Measurements from ENCODE around the gene ESR1.

The ESR1 gene

DNA sequence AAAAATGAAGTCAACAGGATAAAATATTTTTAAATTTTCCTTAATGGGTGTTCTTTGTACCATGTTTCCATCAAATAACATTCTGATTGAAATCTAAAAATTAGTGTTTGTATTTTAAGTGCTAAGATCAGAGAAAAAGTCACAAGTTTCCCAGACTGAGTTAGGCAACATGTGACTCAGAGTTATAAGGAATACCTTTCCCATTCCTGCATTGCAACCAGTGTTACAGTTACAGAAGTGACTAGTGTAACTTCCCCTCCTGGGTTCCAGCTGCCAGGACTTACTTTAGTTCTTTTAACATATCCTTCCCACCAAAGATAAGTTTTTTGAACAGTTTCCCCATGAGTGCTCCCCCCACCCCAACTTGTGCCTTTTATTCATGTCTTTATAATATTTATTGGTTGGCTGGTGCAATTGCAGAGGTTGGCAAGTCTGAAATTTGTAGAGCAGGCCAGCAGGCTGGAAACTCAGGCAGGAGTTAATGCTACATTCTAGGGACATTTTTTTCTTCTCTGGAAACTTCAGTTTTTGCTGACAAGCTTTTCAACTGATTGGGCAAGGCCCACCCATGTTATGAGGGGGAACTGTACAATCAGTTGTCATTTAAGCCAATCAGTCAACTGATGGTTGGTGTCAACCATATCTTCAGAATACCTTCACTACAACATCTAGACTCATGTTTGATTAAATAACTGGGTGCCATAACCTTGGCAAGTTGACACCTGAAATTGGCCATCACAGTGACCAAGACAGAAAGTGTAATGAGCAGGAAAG is 22.9 kb upstream of the ESR1 start:
- Histone ChIP-seq H2BK5ac (ENCODE audit: low read length) (no peak overlapping the region), H4K5ac (ENCODE audit: low read length) (no peak overlapping the region), H3K23ac (ENCODE audit: low read length) (no peak overlapping the region), H4K8ac (ENCODE audit: low read depth, low read length) (no peak overlapping the region), H2BK120ac (ENCODE audit: low read depth, low read length) (no peak overlapping the region), H3K4me1 (ENCODE audit: control insufficient read depth, low read depth, low read length) (no peaks in the 10 kb centered on the region), H3K56ac (ENCODE audit: low read length) (no peak overlapping the region), H3K9ac (ENCODE audit: low read length) (no peak overlapping the region), H3K36me3 (ENCODE audit: control insufficient read depth, insufficient read depth, low read length) (no peaks in the 10 kb centered on the region), H3K4ac (ENCODE audit: low read depth, low read length) (no peak overlapping the region), H2AK5ac (ENCODE audit: low read length) (no peak overlapping the region), H3K4me2 (ENCODE audit: low read length) (no peak overlapping the region), H3K27ac (ENCODE audit: low read depth, low read length) (no peak overlapping the region), H3K79me1 (ENCODE audit: low read length) (no peaks in the 10 kb centered on the region), H3K79me2 (ENCODE audit: control insufficient read depth, insufficient read depth, low read length) (no peaks in the 10 kb centered on the region), H3K27me3 (ENCODE audit: insufficient read depth, low read length, poor library complexity) (no peaks in the 10 kb centered on the region), H3K18ac (ENCODE audit: low read length) (no peak overlapping the region), H3K4me3 (ENCODE audit: low read length) (no peak overlapping the region), H2BK15ac (replicated peaks; ENCODE audit: low read depth) (no peak overlapping the region)
- no peak for DNase-seq

DNA sequence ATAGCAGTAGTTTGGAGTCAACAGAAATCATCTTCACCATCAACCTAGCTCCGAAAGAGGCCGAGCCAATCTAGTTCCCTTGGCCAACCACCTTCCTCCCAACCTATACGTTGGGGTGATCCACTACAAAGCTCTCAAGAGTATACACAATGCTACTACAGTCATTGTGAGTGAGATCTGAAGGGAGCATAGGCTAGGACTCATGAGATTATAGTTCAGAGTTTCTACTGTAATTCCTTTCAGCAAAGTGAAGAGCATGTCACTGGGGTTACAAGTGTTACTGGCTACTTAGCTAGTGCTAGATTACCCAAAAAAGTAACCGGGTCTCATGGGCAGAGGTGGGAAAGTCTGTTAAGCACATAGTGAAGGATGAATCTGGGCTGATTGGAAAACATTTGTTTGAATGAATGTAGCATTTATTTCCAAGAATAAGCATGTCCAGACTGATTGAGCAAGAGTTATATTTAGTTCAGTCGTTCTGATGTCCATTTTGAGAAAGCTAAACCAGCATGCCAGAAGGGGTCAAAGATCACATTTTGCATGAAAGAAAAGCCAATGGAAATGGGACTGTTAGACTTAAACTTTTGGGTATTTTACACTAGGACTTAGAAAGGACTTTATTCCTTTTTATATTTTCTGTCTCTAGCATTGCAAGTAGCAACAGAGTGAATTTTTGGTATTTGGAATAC is 10.5 kb upstream of the ESR1 start:
- Histone ChIP-seq H3K27ac (ENCODE audit: low read depth, low read length) (no peak overlapping the region), H2BK15ac (replicated peaks; ENCODE audit: low read depth) (no peak overlapping the region), H3K4me1 (ENCODE audit: control insufficient read depth, low read depth, low read length) (no peaks in the 10 kb centered on the region), H3K18ac (ENCODE audit: low read length) (no peak overlapping the region), H3K4me2 (ENCODE audit: low read length) (no peak overlapping the region), H3K9ac (ENCODE audit: low read length) (no peak overlapping the region), H3K4me3 (ENCODE audit: low read length) (no peak overlapping the region), H3K27me3 (ENCODE audit: insufficient read depth, low read length, poor library complexity) (no peaks in the 10 kb centered on the region), H2BK5ac (ENCODE audit: low read length) (no peak overlapping the region), H3K23ac (ENCODE audit: low read length) (no peak overlapping the region), H3K56ac (ENCODE audit: low read length) (no peak overlapping the region), H2AK5ac (ENCODE audit: low read length) (no peak overlapping the region), H3K79me1 (ENCODE audit: low read length) (no peaks in the 10 kb centered on the region), H3K4ac (ENCODE audit: low read depth, low read length) (no peak overlapping the region), H2BK120ac (ENCODE audit: low read depth, low read length) (no peak overlapping the region), H4K5ac (ENCODE audit: low read length) (no peak overlapping the region), H3K36me3 (ENCODE audit: control insufficient read depth, insufficient read depth, low read length) (no peaks in the 10 kb centered on the region), H3K79me2 (ENCODE audit: control insufficient read depth, insufficient read depth, low read length) (no peaks in the 10 kb centered on the region), H4K8ac (ENCODE audit: low read depth, low read length) (no peak overlapping the region)
- DNase-seq, result no peak
- WGBS (ENCODE audit: extremely low coverage, insufficient coverage, low lambda C conversion rate), result no CpG with 5 or more reads among the region's 5 CpGs

DNA sequence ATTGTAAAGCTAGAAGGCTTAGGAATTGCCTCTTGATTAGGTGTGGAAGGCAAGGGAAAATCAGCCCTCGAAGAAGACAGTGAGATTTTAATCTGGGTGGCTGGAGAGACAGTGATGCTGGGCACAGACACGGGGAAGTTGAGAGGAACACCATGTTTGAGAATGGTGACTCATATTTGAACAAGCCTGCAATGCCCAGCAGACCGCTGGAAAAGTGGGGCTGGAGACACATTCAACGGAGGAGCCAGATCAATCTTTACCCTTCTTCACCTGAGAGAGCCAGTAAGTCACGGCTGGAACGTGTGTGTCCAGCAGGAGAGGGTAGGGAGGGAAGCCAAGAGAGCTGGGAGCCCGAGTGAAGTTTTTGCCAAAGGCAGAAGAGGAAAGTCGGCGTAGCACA is 3.7 kb upstream of the ESR1 start:
- no peaks in the 10 kb centered on the region for H3K79me2 ChIP-seq (ENCODE audit: control insufficient read depth, insufficient read depth, low read length)
- WGBS (ENCODE audit: extremely low coverage, insufficient coverage, low lambda C conversion rate), result no CpG with 5 or more reads among the region's 9 CpGs
- no peaks in the 10 kb centered on the region for H3K4me1 ChIP-seq (ENCODE audit: control insufficient read depth, low read depth, low read length)
- no peak overlapping the region for H2AK5ac ChIP-seq (ENCODE audit: low read length)
- no peak overlapping the region for H3K56ac ChIP-seq (ENCODE audit: low read length)
- H4K8ac ChIP-seq (ENCODE audit: low read depth, low read length), result no peak overlapping the region
- H3K27ac ChIP-seq (ENCODE audit: low read depth, low read length), result no peak overlapping the region
- no peak for DNase-seq
- no peak overlapping the region for H3K4me2 ChIP-seq (ENCODE audit: low read length)
- no peak overlapping the region for H3K4ac ChIP-seq (ENCODE audit: low read depth, low read length)
- no peak overlapping the region for H2BK15ac ChIP-seq (replicated peaks; ENCODE audit: low read depth)
- no peak overlapping the region for H3K9ac ChIP-seq (ENCODE audit: low read length)
- no peak overlapping the region for H2BK120ac ChIP-seq (ENCODE audit: low read depth, low read length)
- no peak overlapping the region for H3K18ac ChIP-seq (ENCODE audit: low read length)
- H3K4me3 ChIP-seq (ENCODE audit: low read length), result no peak overlapping the region
- H3K23ac ChIP-seq (ENCODE audit: low read length), result no peak overlapping the region
- H4K5ac ChIP-seq (ENCODE audit: low read length), result no peak overlapping the region
- H3K79me1 ChIP-seq (ENCODE audit: low read length), result no peaks in the 10 kb centered on the region
- peaks cover 21% of the 10 kb centered on the region for H3K27me3 ChIP-seq (ENCODE audit: insufficient read depth, low read length, poor library complexity)
- H3K36me3 ChIP-seq (ENCODE audit: control insufficient read depth, insufficient read depth, low read length), result no peaks in the 10 kb centered on the region
- no peak overlapping the region for H2BK5ac ChIP-seq (ENCODE audit: low read length)

DNA sequence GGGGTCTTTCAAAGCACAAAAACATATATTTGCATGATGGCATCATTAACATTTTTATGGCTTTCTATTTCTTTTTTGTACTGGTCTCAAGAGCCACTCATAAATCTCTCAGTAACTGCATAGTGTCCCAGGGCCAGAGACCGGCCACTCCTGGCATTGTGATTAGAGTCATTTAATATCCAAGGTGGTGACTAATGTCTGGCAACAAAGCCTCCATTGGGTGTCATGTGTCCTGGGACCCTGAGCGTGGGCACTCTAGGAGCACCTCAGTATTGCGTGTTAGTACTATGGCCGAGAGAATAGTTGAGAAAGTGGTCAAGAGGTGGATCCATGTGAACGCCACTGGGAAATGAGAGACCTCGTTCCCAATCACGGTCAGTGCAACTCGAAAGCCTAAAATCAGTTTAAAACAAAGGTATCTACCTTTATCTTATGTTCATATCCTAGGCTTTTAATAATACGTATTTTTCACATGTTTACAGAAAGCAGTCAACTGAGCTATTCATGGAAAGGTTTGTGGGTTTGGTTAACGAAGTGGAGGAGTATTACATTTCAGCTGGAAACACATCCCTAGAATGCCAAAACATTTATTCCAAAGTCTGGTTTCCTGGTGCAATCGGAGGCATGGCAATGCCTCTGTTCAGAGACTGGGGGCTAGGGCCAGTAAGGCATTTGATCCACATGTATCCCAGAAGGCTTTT is 2.7 kb upstream of the ESR1 start:
- no peaks in the 10 kb centered on the region for H3K79me1 ChIP-seq (ENCODE audit: low read length)
- H2AK5ac ChIP-seq (ENCODE audit: low read length), result no peak overlapping the region
- no peak overlapping the region for H4K8ac ChIP-seq (ENCODE audit: low read depth, low read length)
- peaks cover 30% of the 10 kb centered on the region for H3K27me3 ChIP-seq (ENCODE audit: insufficient read depth, low read length, poor library complexity)
- H3K4me1 ChIP-seq (ENCODE audit: control insufficient read depth, low read depth, low read length), result no peaks in the 10 kb centered on the region
- H3K4ac ChIP-seq (ENCODE audit: low read depth, low read length), result no peak overlapping the region
- no peaks in the 10 kb centered on the region for H3K36me3 ChIP-seq (ENCODE audit: control insufficient read depth, insufficient read depth, low read length)
- no peak overlapping the region for H3K9ac ChIP-seq (ENCODE audit: low read length)
- H3K4me2 ChIP-seq (ENCODE audit: low read length), result no peak overlapping the region
- no peak overlapping the region for H4K5ac ChIP-seq (ENCODE audit: low read length)
- no peaks in the 10 kb centered on the region for H3K79me2 ChIP-seq (ENCODE audit: control insufficient read depth, insufficient read depth, low read length)
- no peak overlapping the region for H3K18ac ChIP-seq (ENCODE audit: low read length)
- H2BK15ac ChIP-seq (replicated peaks; ENCODE audit: low read depth), result no peak overlapping the region
- no CpG with 5 or more reads among the region's 11 CpGs for WGBS (ENCODE audit: extremely low coverage, insufficient coverage, low lambda C conversion rate)
- H3K27ac ChIP-seq (ENCODE audit: low read depth, low read length), result no peak overlapping the region
- no peak overlapping the region for H2BK120ac ChIP-seq (ENCODE audit: low read depth, low read length)
- DNase-seq, result no peak
- no peak overlapping the region for H3K56ac ChIP-seq (ENCODE audit: low read length)
- no peak overlapping the region for H3K4me3 ChIP-seq (ENCODE audit: low read length)
- no peak overlapping the region for H2BK5ac ChIP-seq (ENCODE audit: low read length)
- no peak overlapping the region for H3K23ac ChIP-seq (ENCODE audit: low read length)

DNA sequence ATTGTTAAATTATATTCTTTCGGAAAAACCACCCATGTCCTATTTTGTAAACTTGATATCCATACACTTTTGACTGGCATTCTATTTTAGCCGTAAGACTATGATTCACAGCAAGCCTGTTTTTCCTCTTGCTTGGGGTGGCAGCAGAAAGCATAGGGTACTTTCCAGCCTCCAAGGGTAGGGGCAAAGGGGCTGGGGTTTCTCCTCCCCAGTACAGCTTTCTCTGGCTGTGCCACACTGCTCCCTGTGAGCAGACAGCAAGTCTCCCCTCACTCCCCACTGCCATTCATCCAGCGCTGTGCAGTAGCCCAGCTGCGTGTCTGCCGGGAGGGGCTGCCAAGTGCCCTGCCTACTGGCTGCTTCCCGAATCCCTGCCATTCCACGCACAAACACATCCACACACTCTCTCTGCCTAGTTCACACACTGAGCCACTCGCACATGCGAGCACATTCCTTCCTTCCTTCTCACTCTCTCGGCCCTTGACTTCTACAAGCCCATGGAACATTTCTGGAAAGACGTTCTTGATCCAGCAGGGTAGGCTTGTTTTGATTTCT is 2.1 kb upstream of the ESR1 start:
- WGBS (ENCODE audit: extremely low coverage, insufficient coverage, low lambda C conversion rate), result no CpG with 5 or more reads among the region's 11 CpGs

More for the DNA sequence above, 2.1 kb upstream of the ESR1 start:
- Histone ChIP-seq H3K4me2 (ENCODE audit: low read length) (no peak overlapping the region), H3K4me1 (ENCODE audit: control insufficient read depth, low read depth, low read length) (no peaks in the 10 kb centered on the region), H3K23ac (ENCODE audit: low read length) (no peak overlapping the region), H3K79me2 (ENCODE audit: control insufficient read depth, insufficient read depth, low read length) (no peaks in the 10 kb centered on the region), H3K79me1 (ENCODE audit: low read length) (no peaks in the 10 kb centered on the region), H2BK5ac (ENCODE audit: low read length) (no peak overlapping the region), H3K36me3 (ENCODE audit: control insufficient read depth, insufficient read depth, low read length) (no peaks in the 10 kb centered on the region), H3K9ac (ENCODE audit: low read length) (no peak overlapping the region), H4K5ac (ENCODE audit: low read length) (no peak overlapping the region), H3K27me3 (ENCODE audit: insufficient read depth, low read length, poor library complexity) (peaks cover 32% of the 10 kb centered on the region), H3K18ac (ENCODE audit: low read length) (no peak overlapping the region), H2AK5ac (ENCODE audit: low read length) (no peak overlapping the region), H2BK120ac (ENCODE audit: low read depth, low read length) (no peak overlapping the region), H3K4me3 (ENCODE audit: low read length) (no peak overlapping the region), H4K8ac (ENCODE audit: low read depth, low read length) (no peak overlapping the region), H3K27ac (ENCODE audit: low read depth, low read length) (no peak overlapping the region), H3K4ac (ENCODE audit: low read depth, low read length) (no peak overlapping the region), H3K56ac (ENCODE audit: low read length) (no peak overlapping the region), H2BK15ac (replicated peaks; ENCODE audit: low read depth) (no peak overlapping the region)
- DNase-seq, result no peak
